Effector memory CD8-positive, alpha-beta T cell (primary cell): ENCODE measurements around the gene UNC5A.

Experiments
- ATAC-seq: fragments of 150-1000 bp; cut with Tn5 transposase; replicated peaks from 2 replicates; pipeline ENCODE4 v1.10.0; 2021; ENCODE audit warnings: mild to moderate bottlenecking, moderate library complexity
- DNase-seq, 3 experiments: peaks; one replicate each; pipeline ENCODE4 v3.0.0; 2021
- H3K27ac Mint-ChIP-seq, 2 donors: one replicate each; pipeline ENCODE4 v1.8.0; 2022; ENCODE audit warnings: mild to moderate bottlenecking in 2 of 2, mixed read lengths in 2 of 2, moderate library complexity in 2 of 2
- H3K27me3 Mint-ChIP-seq, 2 donors: one replicate each; pipeline ENCODE4 v1.8.0; 2022; ENCODE audit warnings: mixed read lengths in 2 of 2
- H3K36me3 Mint-ChIP-seq: one replicate; pipeline ENCODE4 v1.8.0; 2022; ENCODE audit warnings: mild to moderate bottlenecking, moderate library complexity, mixed read lengths; ENCODE audit not compliant: insufficient read depth
- H3K4me1 Mint-ChIP-seq, 2 donors: one replicate each; pipeline ENCODE4 v1.8.0; 2022; ENCODE audit warnings: low read depth in 2 of 2, mixed read lengths in 2 of 2
- H3K4me3 Mint-ChIP-seq, 2 donors: one replicate each; pipeline ENCODE4 v1.8.0; 2022; ENCODE audit warnings: mild to moderate bottlenecking in 2 of 2, mixed read lengths in 2 of 2, moderate library complexity in 2 of 2
- H3K9me3 Mint-ChIP-seq, 2 donors: one replicate each; pipeline ENCODE4 v1.8.0; 2022; ENCODE audit warnings: mixed read lengths in 2 of 2

Gene UNC5A

GRCh38 chr5:176895831-176896230 is 85.5 kb downstream of the UNC5A start:
- ATAC-seq (no peak), DNase-seq (no peak)
- peaks cover 10 to 17% of the 10 kb centered on the region in 2 donors for H3K4me1 Mint-ChIP-seq
- H3K9me3 Mint-ChIP-seq, result no peaks in the 10 kb centered on the region
- H3K4me3 Mint-ChIP-seq, result no peak overlapping the region
- peaks cover 17 to 36% of the 10 kb centered on the region in 2 donors for H3K27me3 Mint-ChIP-seq
- no peak overlapping the region for H3K27ac Mint-ChIP-seq
- peaks cover 8% of the 10 kb centered on the region for H3K36me3 Mint-ChIP-seq

- ATAC-seq, result no peak
- Mint-ChIP-seq H3K4me1 (peaks cover 14 to 17% of the 10 kb centered on the region in 2 donors), H3K4me3 (no peak overlapping the region)
These were observed 86.9 kb downstream of the UNC5A start for GRCh38 chr5:176897263-176897662.

GRCh38 chr5:176899296-176899891 is 89.0 kb downstream of the UNC5A start, which contains the start of gene HK3:
Gene HK3 (minus strand): TSS chr5:176899346. CDS start chr5:176896159, 3,187 bp downstream.
- Mint-ChIP-seq H3K27ac (peak within 1 kb of the TSS in 1 of 2 donors; percentile 80), H3K4me3 (peak within 1 kb of the TSS in 1 of 2 donors; percentile 19), H3K4me1 (peaks cover 11 to 14% of the 10 kb centered on the region in 2 donors), H3K27me3 (peaks cover 0 to 9% of the 10 kb centered on the region in 2 donors), H3K9me3 (no peaks in the 10 kb centered on the region), H3K36me3 (peaks cover 3% of the 10 kb centered on the region)
- DNase-seq (no peak), ATAC-seq (peak; percentile 12)

More at GRCh38 chr5:176897263-176897662, 86.9 kb downstream of the UNC5A start:
- Mint-ChIP-seq H3K36me3 (peaks cover 5% of the 10 kb centered on the region), H3K27me3 (peaks cover 6 to 21% of the 10 kb centered on the region in 2 donors), H3K27ac (no peak overlapping the region), H3K9me3 (no peaks in the 10 kb centered on the region)
- DNase-seq, result no peak

- peaks cover 11 to 14% of the 10 kb centered on the region in 2 donors for H3K4me1 Mint-ChIP-seq
- peaks cover 0 to 8% of the 10 kb centered on the region in 2 donors for H3K27me3 Mint-ChIP-seq
- ATAC-seq (no peak), DNase-seq (no peak)
- H3K9me3 Mint-ChIP-seq, result no peaks in the 10 kb centered on the region
- peak overlapping the region; percentile 11 to 80 for H3K27ac Mint-ChIP-seq
- H3K4me3 Mint-ChIP-seq, result no peak overlapping the region
- H3K36me3 Mint-ChIP-seq, result peaks cover 5% of the 10 kb centered on the region
These were observed 89.8 kb downstream of the UNC5A start for GRCh38 chr5:176899946-176900779.

- DNase-seq (no peak), ATAC-seq (no peak)
- Mint-ChIP-seq H3K4me3 (no peak overlapping the region), H3K36me3 (peaks cover 11% of the 10 kb centered on the region), H3K27ac (peak overlapping the region; percentile 11 to 80), H3K4me1 (peaks cover 11 to 14% of the 10 kb centered on the region in 2 donors), H3K9me3 (no peaks in the 10 kb centered on the region), H3K27me3 (peaks cover 0 to 8% of the 10 kb centered on the region in 2 donors)
These were observed 90.4 kb downstream of the UNC5A start for GRCh38 chr5:176900780-176901204.

- H3K4me1 Mint-ChIP-seq, result peaks cover 11 to 14% of the 10 kb centered on the region in 2 donors
- no peak overlapping the region for H3K27ac Mint-ChIP-seq
- ATAC-seq, result no peak
- H3K36me3 Mint-ChIP-seq, result peaks cover 15% of the 10 kb centered on the region
- no peaks in the 10 kb centered on the region for H3K9me3 Mint-ChIP-seq
- DNase-seq, result no peak
- H3K4me3 Mint-ChIP-seq, result no peak overlapping the region
- H3K27me3 Mint-ChIP-seq, result peaks cover 0 to 8% of the 10 kb centered on the region in 2 donors
These were observed 91.1 kb downstream of the UNC5A start for GRCh38 chr5:176901260-176902101.

- no peak overlapping the region for H3K27ac Mint-ChIP-seq
- H3K4me1 Mint-ChIP-seq, result peaks cover 11 to 14% of the 10 kb centered on the region in 2 donors
- DNase-seq (no peak), ATAC-seq (no peak)
- peaks cover 21% of the 10 kb centered on the region for H3K36me3 Mint-ChIP-seq
- no peak overlapping the region for H3K4me3 Mint-ChIP-seq
- no peaks in the 10 kb centered on the region for H3K9me3 Mint-ChIP-seq
- peaks cover 0 to 7% of the 10 kb centered on the region in 2 donors for H3K27me3 Mint-ChIP-seq
These were observed 91.9 kb downstream of the UNC5A start for GRCh38 chr5:176902102-176902814.

GRCh38 chr5:176902911-176903664 is 92.7 kb downstream of the UNC5A start:
- Mint-ChIP-seq H3K9me3 (no peaks in the 10 kb centered on the region), H3K27me3 (no peaks in the 10 kb centered on the region), H3K36me3 (peaks cover 27% of the 10 kb centered on the region), H3K4me3 (no peak overlapping the region), H3K4me1 (peaks cover 11 to 14% of the 10 kb centered on the region in 2 donors), H3K27ac (peak overlapping the region in 1 of 2 donors; percentile 35)
- DNase-seq, result no peak
- no peak for ATAC-seq

- Mint-ChIP-seq H3K4me3 (no peak overlapping the region), H3K36me3 (peaks cover 34% of the 10 kb centered on the region), H3K4me1 (peaks cover 9 to 11% of the 10 kb centered on the region in 2 donors), H3K27me3 (no peaks in the 10 kb centered on the region), H3K9me3 (no peaks in the 10 kb centered on the region), H3K27ac (no peak overlapping the region)
- no peak for DNase-seq
- no peak for ATAC-seq
These were observed 93.9 kb downstream of the UNC5A start for GRCh38 chr5:176904276-176904675.

GRCh38 chr5:176906126-176906525 is 95.8 kb downstream of the UNC5A start:
- Mint-ChIP-seq H3K9me3 (no peaks in the 10 kb centered on the region), H3K27me3 (no peaks in the 10 kb centered on the region), H3K4me3 (no peak overlapping the region), H3K4me1 (peaks cover 0 to under 1% of the 10 kb centered on the region in 2 donors), H3K27ac (peak overlapping the region in 1 of 2 donors; percentile 11), H3K36me3 (peaks cover 45% of the 10 kb centered on the region)
- no peak for ATAC-seq
- no peak for DNase-seq

GRCh38 chr5:176906796-176907195 is 96.4 kb downstream of the UNC5A start:
- DNase-seq (no peak), ATAC-seq (no peak)
- no peak overlapping the region for H3K27ac Mint-ChIP-seq
- no peaks in the 10 kb centered on the region for H3K4me1 Mint-ChIP-seq
- no peaks in the 10 kb centered on the region for H3K9me3 Mint-ChIP-seq
- peaks cover 45% of the 10 kb centered on the region for H3K36me3 Mint-ChIP-seq
- no peak overlapping the region for H3K4me3 Mint-ChIP-seq
- H3K27me3 Mint-ChIP-seq, result no peaks in the 10 kb centered on the region

- no peak for ATAC-seq
- Mint-ChIP-seq H3K9me3 (no peaks in the 10 kb centered on the region), H3K27me3 (no peaks in the 10 kb centered on the region), H3K4me3 (no peak overlapping the region), H3K27ac (peak overlapping the region; percentile 71 to 84), H3K4me1 (no peaks in the 10 kb centered on the region), H3K36me3 (peaks cover 45% of the 10 kb centered on the region)
- no peak for DNase-seq
These were observed 98.5 kb downstream of the UNC5A start for GRCh38 chr5:176908675-176909368.
